Hematopoietic multipotent progenitor cell treated with erythropoietin and hydrocortisone succinate and interleukin-3 and kit ligand, for 4 days (in vitro differentiated cells): ENCODE data around the gene PTBP3.
A peak's percentile ranks its signal among the peaks of the same experiment; 100 is the strongest.
"Not testable (repeated sequence)": the region's sequence is repeated elsewhere in the genome, so short reads cannot be mapped to it uniquely, and the experiment has no call there.

ENCODE experiments used
- DNase-seq: peaks from one replicate; pipeline ENCODE4 v3.0.0-alpha.2; 2015

The PTBP3 gene

GRCh38 chr9:112200711-112201110 is 132.7 kb downstream of the PTBP3 start:
- DNase-seq = no peak

DNA sequence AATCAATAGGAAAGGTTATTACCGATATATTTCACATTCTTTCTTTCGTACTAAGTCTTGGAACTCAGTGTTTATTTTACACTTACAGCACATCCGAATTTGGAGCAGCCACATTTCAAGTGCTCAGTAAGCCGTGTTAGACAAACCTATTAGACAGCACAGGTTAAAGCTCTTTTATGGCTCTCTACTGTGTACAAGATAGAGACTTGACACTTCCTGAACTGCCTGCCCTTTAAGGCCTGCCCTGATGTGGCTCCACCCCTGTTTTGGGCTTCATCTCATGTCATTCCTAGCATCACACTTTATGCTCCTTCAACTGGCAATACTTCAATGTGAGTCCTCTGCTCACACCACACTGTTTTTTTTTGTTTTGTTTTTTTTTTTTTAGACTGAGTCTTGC is 134.8 kb downstream of the PTBP3 start:
- peak; percentile 57 for DNase-seq

- DNase-seq = peak; percentile 70
These were observed 138.4 kb downstream of the PTBP3 start for GRCh38 chr9:112194969-112195431.

- no peak for DNase-seq
These were observed 139.7 kb downstream of the PTBP3 start for GRCh38 chr9:112193572-112194288.

GRCh38 chr9:112190320-112190719 is 143.1 kb downstream of the PTBP3 start:
- not testable (repeated sequence) for DNase-seq

DNA sequence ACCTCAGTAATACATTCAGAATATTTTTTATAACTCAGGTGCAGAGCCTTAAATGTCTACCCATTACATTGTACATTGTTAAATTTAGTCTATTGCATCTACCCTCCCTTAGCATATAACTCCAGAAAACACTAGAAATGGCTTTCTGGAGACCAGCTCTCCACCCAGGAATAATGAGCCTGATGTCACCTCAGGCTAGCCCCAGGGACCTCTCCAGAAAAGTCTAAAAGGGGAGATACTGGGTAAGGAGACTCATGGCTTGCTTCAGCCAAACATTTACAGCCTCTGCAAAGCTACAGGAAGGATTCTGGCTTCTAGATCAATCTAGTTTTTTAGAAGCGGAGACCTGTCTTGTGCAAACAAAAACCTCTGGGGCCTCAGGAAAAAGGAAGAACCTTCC is 144.5 kb downstream of the PTBP3 start:
- DNase-seq = no peak

- DNase-seq = no peak
These were observed 146.0 kb downstream of the PTBP3 start for GRCh38 chr9:112187404-112187803.

- DNase-seq = no peak
These were observed 146.7 kb downstream of the PTBP3 start for GRCh38 chr9:112186695-112187094.

- no peak for DNase-seq
These were observed 148.5 kb downstream of the PTBP3 start for GRCh38 chr9:112184946-112185345.

DNA sequence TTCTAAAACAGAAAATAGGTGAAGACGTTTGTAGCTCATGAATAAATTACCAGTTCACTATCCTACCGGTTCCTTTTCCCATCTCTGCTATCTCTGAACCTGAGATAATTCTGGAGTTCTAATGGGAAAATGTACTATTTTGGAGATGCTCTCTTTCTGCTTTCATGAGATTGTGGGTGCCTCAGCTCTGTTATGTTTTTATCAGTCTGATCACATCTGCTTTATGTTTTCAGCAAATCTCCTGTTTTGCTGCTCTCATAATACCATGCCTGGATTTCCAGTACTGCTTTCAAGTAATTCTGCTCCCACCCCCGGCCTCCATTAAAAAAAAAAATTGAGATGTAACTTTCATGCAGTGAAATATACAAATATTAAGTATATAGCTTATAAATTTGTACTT is 149.2 kb downstream of the PTBP3 start:
- no peak for DNase-seq

- peak; percentile 93 for DNase-seq
These were observed 153.0 kb downstream of the PTBP3 start for GRCh38 chr9:112180387-112180881.

- DNase-seq = no peak
These were observed 153.6 kb downstream of the PTBP3 start for GRCh38 chr9:112179816-112180215.

GRCh38 chr9:112176524-112176923 is 156.9 kb downstream of the PTBP3 start:
- peak; percentile 39 for DNase-seq

DNA sequence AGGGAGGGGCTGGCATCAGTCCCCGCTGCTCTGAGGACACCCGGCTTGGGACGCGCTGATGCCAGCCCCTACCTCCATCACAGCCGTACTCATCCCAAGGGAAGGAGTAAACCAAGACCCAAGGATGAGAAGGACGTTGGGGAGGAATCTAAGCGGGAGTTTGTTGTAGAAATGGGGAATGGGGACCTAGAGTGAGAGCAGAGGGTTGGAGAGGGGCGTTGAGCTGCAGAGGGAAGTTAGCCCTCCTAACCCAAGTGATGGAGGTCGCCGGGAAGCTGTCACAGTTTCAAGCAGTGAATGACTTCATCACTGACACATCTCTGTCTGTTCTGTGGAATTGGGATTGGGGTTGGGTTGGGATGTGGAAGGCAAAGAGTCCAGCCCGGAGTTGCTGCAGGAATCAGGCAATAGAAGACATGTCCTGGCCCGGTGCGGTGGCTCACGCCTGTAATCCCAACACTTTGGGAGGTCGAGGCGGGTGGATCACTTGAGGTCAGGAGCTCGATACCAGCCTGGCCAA is 157.6 kb downstream of the PTBP3 start:
- no peak for DNase-seq

DNA sequence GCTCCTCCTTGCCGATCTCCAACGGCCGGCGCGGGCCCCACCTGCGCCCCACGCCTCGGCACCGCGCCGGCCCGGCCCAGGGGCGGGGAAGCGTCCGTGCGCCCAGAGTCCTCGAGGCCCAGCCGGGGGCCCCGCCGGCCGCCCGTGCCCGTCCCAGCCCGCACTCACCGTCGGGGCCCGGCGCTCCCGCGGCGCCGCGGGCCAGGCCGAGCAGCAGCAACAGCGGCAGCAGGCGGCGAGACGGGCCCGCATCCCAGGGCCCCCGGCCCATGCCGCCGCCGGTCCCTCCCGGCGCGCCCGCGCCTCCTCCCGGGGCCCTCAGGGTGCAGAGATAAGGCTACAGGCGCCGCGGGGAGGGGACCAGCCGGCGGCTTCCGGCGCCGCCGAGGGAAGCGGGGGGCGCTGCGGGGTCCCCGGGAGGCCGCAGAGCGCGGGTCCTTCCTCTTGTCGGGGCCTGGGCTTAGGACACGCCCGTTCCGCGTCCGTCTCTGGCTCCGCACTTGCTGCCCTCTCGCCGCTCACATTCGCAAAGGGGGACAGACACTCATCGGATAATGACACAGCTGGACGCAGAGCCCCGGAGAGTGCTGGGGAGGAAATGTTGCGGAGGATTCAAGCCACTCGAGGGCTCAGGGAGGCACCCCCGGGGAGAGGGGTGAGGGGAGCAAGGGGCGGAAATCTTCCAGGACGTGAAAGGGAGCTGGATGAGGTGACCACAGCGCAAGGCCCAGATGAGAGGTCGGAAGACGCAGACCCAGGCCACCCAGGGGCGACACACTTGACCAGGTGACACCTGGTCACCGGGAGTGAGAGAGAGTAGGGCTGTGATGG is 158.2 kb downstream of the PTBP3 start, which contains the start of gene SUSD1:
Gene SUSD1, minus strand, starts transcription at position 333 of the 831 bp plus-strand sequence. Its CDS starts 62 bp downstream, at position 271.
- DNase-seq = peak; percentile 84

DNA sequence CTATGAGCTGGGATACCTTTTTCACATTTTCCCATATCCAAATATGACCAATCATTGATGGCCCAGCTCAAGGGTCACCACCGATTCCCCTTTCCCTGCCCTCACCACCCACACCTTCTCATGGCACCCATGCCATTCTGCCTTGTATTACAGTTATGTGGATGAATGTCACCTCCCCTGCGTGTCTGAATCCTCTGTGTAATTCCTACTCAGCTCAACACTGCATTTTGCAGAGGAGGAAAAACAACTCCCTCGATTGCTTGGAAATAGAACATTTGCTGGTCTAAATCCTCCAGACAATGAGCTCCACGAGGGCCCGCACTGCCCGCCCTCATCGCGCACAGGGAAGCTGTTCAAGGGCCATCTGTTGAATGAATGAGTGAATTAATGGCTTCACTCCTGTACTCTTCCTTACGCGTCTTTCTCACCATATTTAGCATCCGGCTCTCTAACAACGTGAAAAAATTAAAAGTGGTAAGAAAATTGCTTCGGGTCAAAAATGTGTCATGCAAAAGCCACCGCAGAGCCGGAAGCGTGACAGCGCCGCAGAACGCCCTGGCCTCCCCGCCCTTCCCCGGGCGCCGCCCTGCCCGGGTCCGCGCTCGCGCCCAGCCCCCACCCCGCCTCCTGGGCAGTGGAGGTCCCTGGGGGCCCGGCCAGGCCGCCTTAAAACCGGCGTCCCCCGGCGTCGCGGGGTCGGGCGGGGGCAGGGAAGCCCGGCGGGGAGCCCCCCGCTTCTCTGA is 159.0 kb downstream of the PTBP3 start:
- DNase-seq = peak; percentile 95

- no peak for DNase-seq
These were observed 159.8 kb downstream of the PTBP3 start for GRCh38 chr9:112173489-112174221.

- peak; percentile 80 for DNase-seq
These were observed 162.5 kb downstream of the PTBP3 start for GRCh38 chr9:112170968-112171367.

DNA sequence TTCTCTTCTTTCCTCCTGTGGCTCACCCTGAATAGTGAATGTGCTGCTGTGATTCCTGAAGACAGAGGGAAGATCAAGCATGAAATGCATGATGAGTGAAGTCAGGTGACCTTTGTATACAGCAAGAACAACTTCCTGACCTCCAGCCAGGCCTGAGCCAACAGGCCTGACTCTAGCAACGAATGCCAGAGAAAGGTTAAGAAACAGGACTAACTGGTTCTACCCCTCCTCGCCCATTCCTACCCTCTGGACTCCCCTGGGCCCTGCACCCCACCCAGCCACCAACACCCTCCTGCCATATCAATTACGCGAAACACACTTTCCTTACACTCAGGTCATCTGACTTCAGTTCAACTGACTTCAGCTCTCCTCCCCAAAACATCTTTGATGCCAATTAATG is 163.2 kb downstream of the PTBP3 start:
- no peak for DNase-seq

- DNase-seq = no peak
These were observed 164.1 kb downstream of the PTBP3 start for GRCh38 chr9:112169368-112169767.

DNA sequence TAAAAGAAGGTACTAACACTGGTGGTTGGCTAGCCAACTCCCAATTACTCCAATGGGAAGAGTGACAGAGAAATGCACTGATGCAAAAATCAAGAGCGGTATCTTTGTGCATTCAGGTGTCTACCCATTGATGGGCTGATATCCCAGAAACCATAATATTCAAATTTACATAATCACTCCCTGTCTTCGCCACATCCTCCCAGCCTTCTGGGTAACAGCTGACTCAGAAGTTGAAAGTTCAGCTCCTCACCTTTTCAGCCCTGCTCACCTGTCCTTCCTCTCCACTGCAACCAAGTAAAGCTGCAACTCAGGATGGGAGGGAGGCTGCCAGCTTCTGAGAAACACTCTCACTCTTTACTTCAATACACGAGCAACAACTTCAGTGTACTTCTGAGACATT is 165.2 kb downstream of the PTBP3 start:
- no peak for DNase-seq
